Stimulated activated CD4-positive, alpha-beta T cell treated with anti-CD3 and anti-CD28 coated beads, Interleukin-4, amount 100 ng/mL, for 48 hours (primary cell): ENCODE data around the gene NF2.
A peak's percentile ranks its signal among the peaks of the same experiment; 100 is the strongest.
"Not testable (repeated sequence)": the region's sequence is repeated elsewhere in the genome, so short reads cannot be mapped to it uniquely, and the experiment has no call there.

Experiments
- DNase-seq, 2 donors: peaks; one replicate each; pipeline ENCODE4 v3.0.0-alpha.2; 2020; ENCODE audit warnings: low read depth in 2 of 2

NF2 gene

GRCh38 chr22:29596408-29596807 lies 7.0 kb upstream of the NF2 start:
- DNase-seq: no peak

GRCh38 chr22:29597871-29598683 lies 5.4 kb upstream of the NF2 start:
- DNase-seq: not testable (repeated sequence)

- no peak for DNase-seq
Measured at GRCh38 chr22:29598684-29599020, 4.8 kb upstream of the NF2 start.

- DNase-seq: peak in 1 of 2 donors; percentile 24
Measured at GRCh38 chr22:29604076-29604360, 585 bp downstream of the NF2 start.

GRCh38 chr22:29605527-29605850 lies 2.1 kb downstream of the NF2 start:
- no peak for DNase-seq

GRCh38 chr22:29606320-29606719 lies 2.9 kb downstream of the NF2 start:
- no peak for DNase-seq

- DNase-seq: no peak
Measured at GRCh38 chr22:29607426-29607825, 4.0 kb downstream of the NF2 start.

- DNase-seq: no peak
Measured at GRCh38 chr22:29609139-29609538, 5.7 kb downstream of the NF2 start.

- no peak for DNase-seq
Measured at GRCh38 chr22:29610780-29611179, 7.3 kb downstream of the NF2 start.

GRCh38 chr22:29615705-29616327 lies 12.4 kb downstream of the NF2 start:
- no peak for DNase-seq

GRCh38 chr22:29617922-29618629 lies 14.6 kb downstream of the NF2 start:
- no peak for DNase-seq

GRCh38 chr22:29621761-29622526 lies 18.5 kb downstream of the NF2 start:
- no peak for DNase-seq

- DNase-seq: no peak
Measured at GRCh38 chr22:29623059-29623458, 19.6 kb downstream of the NF2 start.

GRCh38 chr22:29623553-29624169 lies 20.2 kb downstream of the NF2 start:
- no peak for DNase-seq

GRCh38 chr22:29625090-29625825 lies 21.8 kb downstream of the NF2 start:
- no peak for DNase-seq

- DNase-seq: no peak
Measured at GRCh38 chr22:29626497-29627195, 23.2 kb downstream of the NF2 start.

GRCh38 chr22:29627196-29627535 lies 23.7 kb downstream of the NF2 start:
- no peak for DNase-seq

- DNase-seq: no peak
Measured at GRCh38 chr22:29628996-29629902, 25.8 kb downstream of the NF2 start.

- DNase-seq: no peak
Measured at GRCh38 chr22:29629903-29630516, 26.6 kb downstream of the NF2 start.
